GM18508 (cell line): ENCODE data around the gene RBM44.

Experiments used
- ATAC-seq: cut with Tn5 transposase; IDR thresholded peaks from one replicate; pipeline ENCODE4 v1.9.1; 2021; ENCODE audit warnings: moderate number of reproducible peaks; ENCODE audit not compliant: insufficient read depth, unreplicated experiment

Gene RBM44

DNA sequence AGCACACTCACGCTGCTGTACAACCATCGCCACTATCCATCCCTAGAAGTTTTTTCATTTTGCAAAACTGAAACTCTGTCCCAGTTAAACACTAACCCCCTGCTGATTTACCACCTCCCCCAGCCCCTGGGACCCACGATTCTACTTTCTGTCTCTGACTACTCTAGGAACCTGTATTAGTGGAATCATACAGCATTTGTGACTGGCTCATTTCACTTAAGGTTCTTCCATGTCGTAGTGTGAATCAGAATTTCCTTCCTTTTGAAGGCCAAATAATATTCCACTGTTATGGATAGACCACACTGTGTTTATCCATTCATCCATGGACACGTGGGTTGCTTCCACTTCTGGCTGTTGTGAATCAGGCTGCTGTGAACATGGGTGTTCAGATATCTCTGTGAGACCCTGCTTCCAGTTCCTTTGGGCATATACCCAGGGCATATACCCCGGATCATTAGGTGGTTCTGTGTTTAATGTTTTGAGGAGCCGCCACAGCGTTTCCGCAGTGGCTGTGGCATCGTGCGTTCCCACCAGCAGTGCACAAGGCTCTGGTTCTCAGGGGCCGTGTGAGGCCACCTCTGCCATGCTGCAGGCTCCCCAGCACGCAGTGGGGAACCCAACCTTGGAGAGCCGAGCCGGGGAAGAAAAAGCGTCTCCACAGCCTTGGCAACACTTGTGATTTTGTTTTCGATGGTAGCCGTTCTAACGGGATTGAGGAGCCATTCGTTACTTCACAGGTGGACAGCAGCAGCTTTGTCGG is 70.9 kb downstream of the RBM44 start:
- ATAC-seq, result no peak

DNA sequence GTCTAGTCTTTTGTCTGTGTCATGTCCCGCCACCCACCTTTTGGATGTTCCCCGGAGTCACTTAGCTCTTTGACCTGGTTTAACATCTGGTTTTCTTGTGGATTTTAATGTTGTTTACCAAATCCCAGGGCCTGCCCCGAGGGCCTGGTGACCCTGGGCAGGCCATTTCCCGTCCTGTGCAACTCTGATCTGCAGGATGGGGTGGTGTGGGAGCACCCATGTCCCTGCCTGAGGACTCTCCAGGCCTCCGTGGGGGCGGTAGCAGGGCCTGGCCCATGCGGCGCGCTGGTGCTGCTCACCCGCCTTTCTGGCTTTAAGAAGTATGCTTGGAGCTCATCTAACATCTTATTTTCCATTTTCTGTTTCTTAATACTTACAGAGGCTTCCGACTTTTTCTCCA is 71.5 kb downstream of the RBM44 start:
- ATAC-seq, result no peak

DNA sequence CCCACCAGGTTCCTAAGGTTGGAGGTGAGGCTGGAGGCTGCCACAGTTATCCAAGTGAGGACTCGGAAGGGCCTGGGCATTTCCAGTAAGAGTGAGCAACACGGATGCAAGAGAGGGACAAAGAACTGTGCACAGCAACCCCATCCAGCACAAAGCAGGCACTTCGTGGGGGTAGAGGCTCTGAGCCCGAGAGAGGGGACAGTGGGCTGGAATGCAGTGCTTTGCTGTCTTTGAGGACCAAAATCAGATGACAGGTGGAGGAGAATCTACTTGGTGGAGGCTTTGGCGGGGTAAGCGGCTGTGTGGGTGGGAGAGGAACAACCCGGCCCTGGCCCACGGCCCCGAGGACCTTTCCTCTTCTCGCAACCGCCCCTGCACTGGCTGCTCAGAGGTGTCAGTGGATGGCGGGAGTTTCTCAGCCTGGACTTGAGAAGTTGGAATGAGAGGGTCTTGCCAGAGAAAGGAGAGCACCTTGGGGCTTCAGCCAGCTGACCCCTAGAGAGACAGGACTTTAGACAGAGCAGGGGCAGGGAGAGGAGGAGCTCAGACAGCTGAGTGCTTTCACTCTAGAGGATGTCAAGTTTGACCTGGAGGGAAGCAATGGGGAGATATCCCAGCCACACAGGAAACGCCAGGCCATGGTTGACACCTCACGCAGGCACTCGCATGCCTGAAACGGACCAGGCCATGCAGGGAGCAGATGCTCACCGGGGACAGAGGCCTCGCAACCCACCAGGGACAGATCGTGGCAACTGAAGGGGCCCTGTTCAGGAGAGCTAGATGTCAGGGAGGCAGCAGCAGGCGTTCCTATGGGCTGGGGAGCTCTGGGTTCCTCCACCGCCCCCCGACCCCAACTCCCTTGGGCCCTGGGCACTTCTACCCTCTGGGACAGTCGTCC is 72.4 kb downstream of the RBM44 start:
- ATAC-seq, result no peak

DNA sequence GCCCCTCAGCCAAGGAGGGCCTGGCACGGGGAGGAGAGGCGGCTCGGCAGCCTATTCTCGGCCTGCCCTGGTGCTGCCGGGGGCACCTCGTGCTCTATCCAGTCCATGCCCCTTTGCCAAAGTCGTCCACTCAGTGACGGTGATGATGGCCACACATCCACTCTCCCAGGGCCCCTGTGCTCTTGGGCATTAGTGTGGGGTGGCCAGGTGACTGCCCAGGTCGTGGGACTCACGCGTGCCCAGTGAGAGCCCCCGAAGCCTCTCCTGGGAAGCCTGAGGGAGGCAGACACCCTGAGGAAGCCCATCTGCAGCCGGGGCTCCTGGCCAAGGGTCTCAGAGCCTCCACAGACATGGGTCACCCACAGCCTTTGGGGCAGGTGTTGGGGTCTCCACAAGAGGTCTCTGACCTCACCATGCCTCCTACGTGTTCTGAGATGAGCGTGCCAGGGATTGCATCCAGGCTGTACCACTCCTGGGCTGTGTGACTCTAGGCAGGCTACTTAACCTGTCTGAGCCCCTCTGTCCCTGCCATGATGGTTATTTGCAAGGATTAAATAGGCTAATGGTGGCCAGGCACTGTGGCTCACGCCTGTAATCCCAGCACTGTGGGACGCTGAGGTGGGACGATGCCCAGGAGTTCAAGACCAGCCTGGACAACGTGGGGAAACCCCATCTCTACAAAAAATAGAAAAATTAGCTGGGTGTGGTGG is 73.8 kb downstream of the RBM44 start:
- ATAC-seq, result no peak

DNA sequence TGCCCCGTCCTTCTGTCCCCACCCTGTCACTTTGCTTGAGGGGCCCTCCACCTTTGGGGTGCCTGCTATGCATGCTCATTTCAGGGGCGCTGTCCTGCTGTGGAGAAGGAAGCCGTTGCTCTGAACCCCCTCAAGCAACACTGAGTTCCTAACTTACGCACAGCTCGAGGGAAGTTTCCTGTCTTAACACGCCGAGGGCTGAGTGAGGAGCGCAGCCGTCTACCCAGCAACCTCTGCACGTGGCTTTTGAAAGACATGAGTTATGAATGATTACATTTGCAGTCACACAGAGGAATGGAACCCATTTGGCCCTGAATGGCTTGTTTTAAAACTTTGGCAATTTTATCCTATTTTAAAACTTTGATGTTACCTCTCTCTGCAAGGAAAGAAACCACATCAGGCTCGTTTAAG is 74.8 kb downstream of the RBM44 start:
- no peak for ATAC-seq

DNA sequence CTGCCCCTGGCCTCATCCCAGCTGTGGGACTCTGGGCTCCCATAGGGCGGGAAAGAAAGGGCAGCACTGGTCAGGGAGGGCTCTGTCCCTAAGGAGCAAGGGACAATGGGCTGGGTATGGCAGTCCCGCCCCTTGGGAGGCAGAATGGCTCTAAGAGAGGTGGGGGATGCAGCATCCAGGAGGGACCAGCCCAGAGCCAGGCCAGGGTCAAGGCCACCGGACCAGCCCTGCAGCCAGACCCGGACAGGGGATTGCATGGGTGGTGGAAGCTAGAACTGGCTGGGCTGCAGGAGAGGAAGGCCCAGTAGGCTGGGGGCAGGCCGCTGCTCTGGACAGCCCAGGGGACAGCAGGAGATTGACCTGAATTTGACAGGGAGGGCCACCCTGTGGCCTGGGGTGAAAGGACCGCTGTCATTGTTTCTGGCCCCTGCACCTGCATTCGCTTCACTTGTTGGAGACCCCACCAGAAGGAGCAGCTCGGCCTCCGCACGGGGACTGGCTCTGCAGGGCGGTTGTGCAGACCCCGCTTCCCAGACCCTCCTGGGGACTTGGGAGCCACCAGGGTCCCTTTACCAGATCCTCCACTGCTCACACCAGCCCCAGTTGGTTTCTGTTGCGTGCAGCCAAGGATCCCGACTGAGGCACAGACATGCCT is 75.4 kb downstream of the RBM44 start:
- ATAC-seq, result no peak

DNA sequence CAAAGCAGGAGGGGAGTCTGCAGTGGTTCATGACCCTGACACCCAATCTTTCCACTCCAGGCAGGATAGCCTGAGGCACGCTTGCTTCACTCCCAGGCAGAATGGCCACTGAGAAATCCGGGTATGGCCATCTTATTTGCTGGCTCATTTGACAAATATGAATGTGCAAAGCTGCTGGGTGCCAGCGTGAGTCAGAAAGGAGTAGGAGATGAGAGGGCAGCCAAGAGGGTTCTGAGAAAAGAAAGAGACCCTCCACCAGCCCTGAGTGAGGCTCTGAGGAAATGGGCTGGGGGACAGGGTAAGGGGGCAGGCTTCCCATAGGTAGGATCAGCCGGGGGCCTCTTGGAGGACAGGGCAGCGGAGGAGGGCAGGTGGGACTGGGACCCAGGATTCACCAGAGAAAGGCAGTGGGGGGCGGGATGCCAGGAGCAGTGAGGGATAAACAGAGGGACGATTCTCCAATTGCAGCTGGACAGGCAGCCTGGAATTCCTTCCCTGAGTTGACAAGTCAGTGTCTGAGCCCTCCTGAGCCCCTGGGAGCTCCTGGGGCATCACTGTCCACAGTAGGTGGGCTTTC is 76.1 kb downstream of the RBM44 start:
- no peak for ATAC-seq

DNA sequence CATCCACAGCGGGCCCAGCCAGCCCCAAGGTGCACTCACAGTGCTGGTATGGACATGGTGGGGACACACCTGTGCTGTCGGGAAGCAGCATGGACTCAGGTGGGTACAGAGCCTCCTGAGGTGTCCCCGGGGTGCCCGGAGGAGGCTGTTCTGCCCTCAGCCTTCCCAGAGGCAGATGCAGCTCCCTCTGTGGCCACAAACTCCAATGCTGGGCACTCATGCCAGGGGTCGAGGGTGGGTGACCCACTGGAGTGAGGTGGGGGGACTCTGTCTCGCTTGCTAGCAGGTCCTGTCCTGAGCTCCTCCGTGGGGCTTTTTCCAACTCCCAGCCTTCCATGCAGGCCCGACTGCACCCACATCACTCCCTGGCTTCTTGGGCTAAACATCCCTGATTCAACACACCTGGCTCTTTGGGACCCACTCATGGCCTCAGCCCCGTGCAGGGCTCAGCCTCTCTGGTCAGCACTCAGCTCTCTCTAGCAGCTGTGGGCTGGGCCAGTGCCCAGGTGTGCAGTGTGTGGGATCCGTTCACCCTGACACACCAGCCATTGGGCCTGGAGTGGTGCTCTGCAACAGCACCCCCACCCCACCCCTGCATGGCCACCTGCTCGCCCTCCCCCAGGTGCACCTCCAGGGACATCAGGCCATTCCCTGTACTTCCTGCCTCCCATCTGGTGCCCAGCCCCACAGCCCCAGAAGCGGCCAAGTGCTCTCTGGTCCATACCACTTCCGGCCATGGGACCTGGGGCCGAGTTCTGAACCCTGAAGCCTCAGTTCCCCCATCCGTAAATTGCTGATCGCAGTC is 76.9 kb downstream of the RBM44 start:
- ATAC-seq, result no peak

DNA sequence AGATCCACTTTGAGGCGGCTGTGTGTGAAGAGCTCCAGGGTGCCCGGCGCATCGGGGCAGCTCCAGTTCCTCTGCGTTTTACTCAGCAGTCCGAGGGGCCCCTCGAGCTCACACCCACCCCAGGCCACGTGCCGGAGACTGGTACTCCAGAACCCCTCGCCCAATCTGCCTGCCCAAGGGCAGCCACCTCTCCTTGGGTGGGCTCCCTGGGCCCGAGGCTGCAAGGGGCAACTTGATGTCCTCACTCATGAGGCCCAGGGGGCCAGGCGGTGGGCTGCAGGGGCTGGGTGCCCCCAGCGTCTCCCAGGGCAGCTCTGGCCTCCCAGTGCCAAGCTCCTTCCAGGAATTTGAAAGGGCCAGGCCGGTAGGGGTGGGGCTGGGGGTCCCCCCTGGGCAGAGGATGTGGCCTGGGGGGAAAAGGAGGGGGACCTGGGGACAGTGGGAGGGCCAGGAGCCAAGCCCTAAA is 77.5 kb downstream of the RBM44 start:
- ATAC-seq, result no peak

DNA sequence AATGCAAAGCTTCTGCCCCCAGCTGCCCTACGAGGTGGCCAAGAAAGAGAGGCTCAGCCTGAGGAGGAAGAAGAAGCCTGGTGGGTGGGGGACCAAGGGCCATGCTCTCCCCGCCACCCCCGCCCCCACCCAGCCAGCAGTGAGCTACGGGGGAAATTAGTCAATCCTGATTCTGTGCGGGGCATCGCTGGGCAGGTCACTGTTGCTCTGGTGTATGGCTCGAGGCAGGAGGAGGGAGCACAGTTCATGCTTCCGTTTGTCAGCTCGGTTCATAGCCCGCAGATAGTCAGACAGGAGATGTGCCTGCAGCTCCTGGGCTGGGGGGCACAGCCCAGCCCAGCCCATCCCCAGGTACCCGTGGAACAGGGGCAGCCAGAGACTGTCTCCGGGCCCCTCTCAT is 78.0 kb downstream of the RBM44 start:
- no peak for ATAC-seq

DNA sequence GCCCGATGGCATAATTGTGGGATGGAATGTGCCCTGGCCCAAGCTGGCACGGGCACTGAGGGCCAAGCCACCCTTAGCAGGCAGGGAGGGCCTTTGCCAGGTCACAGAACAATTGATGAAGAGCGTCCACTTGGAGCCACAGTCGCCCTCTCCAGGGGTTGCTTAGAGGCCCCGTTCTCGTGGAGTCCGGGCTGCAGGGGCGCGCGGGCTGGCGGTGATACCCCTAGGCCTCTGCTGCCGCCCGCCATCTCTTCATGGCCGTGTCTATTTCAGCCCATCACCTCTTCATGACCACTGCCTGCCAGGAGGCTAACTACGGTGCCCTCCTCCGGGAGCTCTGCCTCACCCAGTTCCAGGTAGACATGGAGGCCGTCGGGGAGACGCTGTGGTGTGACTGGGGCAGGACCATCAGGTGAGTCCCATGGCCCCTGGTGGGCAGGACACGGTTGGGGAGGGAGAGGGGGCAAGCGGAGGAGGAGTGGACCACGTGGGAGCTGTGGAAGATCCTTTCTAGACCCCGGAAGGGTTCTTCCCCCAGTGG is 78.4 kb downstream of the RBM44 start:
- ATAC-seq, result no peak

DNA sequence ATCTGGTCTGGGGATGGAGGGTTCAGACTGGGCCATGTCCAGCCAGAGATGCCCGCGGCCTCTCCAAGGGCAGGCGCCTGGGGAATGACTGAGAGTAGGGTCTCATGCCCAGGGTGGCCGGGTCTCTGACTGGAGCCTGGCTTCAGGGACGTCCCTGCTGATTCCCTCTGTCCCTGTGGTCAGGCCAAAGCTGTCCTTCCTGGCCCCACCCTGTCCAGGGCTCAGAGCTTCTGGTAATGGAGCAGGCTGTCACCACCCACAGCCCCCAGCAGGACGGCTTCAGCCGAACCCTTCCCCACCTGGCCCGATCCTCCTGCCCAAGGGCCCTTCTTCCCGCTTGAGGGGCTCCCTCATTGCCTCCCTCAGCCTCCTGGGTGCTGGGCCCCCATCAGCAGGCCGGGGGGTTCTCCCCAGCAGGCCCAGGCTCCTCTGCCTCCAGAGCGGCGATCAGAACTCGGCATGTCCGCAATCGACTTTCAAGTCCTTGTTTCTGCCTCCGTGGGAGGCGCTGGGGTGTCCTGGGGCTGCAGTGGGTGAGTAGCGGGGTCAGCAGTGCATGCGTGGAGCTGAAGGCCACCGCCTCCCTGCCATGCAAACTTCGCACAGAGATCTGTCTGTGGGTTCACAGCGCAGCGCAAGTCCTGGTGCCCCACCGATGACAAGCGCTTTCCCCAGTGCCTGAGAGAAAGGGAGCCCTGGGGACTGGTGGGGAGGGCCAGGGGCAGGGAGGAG is 79.2 kb downstream of the RBM44 start:
- ATAC-seq, result no peak

DNA sequence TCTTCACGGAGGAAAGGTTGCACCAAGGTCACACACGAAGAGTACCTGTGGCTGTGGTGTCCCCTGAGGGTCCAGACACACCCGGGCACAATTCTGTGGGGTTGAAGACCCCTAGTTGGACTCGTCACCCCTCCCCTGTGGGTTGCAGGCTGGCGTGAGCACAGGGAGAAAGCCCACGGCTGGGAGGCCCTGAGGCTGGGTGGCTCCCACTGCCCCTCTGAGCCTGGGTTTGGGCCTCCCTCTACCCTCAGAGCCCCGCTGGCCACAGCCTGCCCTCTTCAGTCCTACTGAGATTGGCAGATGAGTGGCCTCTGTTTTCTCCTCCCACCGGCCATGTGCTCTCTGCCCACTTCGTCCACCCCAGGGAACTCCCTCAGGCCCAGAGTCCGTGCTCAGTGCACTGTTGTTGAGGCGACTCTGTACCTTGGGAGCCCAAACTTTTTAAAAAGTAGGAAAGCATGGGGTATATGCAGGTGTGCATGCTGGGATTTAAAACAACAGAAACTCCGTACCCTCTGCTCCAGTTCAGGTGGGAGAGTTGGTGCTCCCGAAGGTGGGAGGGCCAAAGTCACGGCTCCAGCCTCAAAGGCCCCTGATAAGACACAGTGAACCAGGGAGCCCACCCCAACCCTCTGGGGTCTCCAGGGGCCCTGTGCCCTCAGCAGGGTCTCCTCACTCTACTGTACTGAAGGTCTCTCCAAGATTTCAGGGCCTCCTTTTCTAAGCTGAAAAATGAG is 79.9 kb downstream of the RBM44 start:
- no peak for ATAC-seq

DNA sequence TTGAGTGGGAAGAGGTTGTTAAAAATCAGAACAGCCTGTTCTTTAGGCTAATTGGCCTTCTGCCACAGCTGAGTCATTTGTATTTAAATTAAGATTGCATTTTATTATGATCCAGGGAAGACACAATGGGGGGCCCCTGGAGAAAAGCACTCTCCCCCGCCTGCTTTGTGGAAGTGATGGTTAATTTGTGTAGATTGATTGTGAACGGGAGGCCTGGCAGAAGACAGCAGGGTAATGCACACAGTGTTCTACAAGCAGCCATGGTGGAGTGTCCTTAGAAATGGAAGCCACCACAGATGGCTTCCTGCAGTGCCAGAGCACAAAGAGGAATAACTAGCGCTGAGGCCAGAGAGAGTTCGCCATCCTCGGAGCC is 80.5 kb downstream of the RBM44 start:
- no peak for ATAC-seq

DNA sequence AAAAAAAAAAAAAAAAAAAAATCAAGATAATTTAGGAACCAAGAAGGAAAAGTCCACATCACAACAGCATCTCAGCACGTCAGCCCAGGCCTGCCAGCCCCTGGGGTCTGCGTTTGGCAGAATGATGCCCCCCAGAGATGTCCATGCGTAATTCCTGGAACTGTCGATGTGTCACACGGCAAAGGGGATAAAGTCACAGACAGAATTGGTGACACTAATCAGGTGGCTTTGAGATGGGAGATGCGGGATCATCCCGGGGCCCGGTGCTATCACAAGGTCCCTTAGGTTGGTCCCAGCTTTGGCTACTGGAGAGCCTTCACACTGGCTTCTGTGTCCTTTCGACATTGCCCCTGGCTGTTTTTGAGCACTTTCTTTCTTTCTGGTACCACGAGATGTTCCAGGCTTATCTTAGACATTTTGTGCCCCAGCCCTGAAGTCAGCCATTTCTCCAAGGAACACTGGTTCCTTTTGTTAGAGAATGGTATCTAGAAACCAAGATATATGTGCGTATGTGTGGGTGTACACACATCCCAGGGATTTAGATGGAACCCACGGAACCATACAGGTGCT is 81.5 kb downstream of the RBM44 start:
- ATAC-seq, result no peak

DNA sequence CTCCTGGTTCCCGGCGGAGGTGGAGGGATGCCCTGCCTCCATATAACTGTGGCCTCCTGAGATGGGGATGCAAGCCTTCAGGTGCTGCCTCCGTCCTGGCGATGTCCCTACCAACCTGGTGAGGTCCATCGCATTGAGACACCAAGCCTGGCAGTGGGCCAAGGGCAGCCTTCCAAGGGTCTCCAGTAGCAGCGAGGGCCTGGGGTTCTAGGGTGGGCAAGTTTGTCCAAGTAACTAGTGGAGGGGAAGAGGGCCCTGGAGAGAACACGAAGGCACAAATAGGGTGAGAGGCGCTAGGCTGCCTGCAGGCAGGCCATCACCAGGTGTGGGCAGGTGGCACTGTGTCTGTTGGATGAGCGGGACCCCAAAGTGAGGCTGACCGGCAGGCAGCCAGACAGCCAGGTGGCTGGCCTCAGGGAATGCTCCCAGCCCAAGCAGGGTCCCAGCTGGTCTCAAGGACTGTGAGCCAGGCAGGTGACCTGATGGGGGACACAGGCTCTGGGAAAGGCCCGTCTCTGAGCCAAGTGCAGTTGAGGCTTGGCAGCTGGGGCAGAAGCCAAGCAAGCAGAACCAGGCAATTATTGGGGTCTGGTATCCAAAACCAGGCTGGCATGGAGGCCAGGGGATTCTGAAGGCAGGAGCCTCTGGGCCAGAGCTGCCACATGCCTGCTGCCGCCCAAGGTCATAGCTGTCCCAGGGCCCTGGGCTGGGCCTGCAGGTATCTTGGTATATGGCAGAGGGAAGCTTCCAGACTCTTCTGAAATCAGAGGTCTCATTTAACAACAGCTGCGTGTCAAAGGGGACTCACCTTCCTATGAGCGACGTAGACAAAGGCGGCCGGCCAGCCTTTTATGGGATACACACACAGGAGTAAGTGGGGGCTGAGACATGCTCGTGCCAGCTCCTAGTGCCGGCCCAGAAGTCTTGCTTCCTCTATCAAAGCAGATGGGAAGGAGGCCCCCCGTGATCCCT is 84.2 kb downstream of the RBM44 start:
- ATAC-seq, result no peak
